Ramos (cell line): ENCODE measurements around the gene ABHD12.
"Not testable (repeated sequence)": the region's sequence is repeated elsewhere in the genome, so short reads cannot be mapped to it uniquely, and the experiment has no call there.

Source experiments
- in situ Hi-C: fragments of 300-500 bp; cut with MboI; formaldehyde crosslinking; loops from one replicate; pipeline ENCODE4 v1.14.3; 2022; ENCODE audit warnings: low sequenced_read_pairs; ENCODE audit not compliant: unreplicated experiment

ABHD12 gene

GRCh38 chr20:25327521-25328235, 63.0 kb downstream of the ABHD12 start:
- in situ Hi-C loops, result no loop called here

DNA sequence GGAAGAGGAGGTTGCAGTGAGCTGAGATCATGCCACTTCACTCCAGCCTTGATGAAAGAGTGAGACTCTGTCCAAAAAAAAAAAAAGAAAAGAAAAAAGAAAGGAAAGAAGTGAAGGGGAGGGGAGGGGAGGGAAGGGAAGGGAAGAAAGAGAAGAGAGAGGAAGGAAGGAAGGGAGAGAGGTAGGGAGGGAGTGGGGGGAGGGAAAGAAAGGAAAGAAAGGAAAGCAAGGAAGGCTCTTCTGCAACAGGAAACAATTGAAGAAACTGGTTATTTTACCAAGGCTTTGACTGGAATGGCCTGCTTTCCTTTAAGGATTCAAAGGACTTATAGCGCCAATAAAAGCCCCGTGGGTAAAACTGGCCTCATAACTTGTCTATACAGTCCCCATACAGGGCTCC, 64.6 kb downstream of the ABHD12 start:
- in situ Hi-C loops, result no loop called here

- in situ Hi-C loops, result no loop called here
These were observed 65.6 kb downstream of the ABHD12 start for GRCh38 chr20:25325073-25325472.

GRCh38 chr20:25324412-25324811, 66.2 kb downstream of the ABHD12 start:
- in situ Hi-C loops, result no loop called here

DNA sequence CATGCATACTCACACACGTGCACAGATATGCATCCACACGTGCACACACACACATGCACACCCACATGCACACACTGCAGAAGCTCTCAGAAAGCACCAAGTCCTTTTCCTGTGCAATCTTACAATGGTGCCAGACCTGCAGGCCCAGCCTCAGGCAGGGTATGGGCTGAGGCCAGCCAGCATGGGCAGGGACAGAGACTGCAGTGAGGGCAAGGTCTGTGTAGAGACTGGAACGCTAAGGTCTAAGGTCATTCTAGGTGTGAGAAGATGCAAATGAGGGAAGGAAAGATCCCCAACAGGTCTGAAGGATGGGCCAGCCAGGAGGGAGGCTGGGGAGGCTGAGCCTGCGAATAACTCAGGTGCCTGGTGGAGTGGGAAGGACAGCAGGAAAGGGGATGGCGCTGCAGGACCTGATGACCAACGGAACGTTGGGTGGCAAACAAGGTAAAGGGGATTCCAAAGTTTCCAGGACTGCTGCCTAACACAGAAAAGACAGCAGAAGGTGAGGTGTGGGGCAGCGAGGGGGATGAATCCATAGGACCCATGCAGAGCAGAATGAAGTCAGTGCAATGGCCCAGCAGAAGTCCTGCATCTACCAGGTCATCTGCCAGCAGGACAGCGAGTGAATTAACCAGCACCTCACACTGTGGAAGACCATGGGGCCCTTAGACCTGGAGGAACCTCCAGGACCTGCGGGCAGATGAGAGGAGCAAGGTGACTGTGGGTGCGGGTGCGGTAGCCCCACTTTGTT, 67.0 kb downstream of the ABHD12 start:
- in situ Hi-C loops, result no loop called here

- in situ Hi-C loops, result no loop called here
These were observed 68.6 kb downstream of the ABHD12 start for GRCh38 chr20:25321991-25322390.

DNA sequence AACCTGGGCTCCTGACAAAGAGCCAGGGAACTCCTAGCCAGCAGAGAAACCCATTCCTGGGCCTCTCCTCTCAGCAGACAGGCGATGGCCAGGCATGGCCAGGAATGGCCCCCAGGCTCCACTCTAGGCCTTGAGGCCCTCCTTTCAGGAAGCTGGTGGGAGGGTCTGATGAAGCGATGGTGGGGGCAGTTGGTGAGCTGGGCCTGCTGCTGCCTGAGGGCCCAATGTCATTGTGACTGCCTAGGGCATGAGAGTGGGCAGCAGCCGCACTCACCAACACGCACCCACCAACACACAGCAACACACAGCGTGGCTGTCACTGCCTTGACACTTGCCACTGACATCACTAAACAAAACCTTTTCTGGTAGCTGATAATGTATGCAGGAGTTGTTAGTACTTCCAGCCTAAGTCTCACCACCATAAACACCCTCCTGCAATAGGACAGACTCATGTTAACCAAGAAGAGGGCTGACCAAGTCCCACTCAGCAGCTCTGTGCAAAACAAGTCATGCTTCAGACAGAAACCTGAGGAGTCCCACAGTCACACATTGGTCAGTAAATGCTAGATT, 69.3 kb downstream of the ABHD12 start:
- in situ Hi-C loops, result no loop called here

GRCh38 chr20:25320035-25320800, 70.4 kb downstream of the ABHD12 start:
- in situ Hi-C loops, result no loop called here

DNA sequence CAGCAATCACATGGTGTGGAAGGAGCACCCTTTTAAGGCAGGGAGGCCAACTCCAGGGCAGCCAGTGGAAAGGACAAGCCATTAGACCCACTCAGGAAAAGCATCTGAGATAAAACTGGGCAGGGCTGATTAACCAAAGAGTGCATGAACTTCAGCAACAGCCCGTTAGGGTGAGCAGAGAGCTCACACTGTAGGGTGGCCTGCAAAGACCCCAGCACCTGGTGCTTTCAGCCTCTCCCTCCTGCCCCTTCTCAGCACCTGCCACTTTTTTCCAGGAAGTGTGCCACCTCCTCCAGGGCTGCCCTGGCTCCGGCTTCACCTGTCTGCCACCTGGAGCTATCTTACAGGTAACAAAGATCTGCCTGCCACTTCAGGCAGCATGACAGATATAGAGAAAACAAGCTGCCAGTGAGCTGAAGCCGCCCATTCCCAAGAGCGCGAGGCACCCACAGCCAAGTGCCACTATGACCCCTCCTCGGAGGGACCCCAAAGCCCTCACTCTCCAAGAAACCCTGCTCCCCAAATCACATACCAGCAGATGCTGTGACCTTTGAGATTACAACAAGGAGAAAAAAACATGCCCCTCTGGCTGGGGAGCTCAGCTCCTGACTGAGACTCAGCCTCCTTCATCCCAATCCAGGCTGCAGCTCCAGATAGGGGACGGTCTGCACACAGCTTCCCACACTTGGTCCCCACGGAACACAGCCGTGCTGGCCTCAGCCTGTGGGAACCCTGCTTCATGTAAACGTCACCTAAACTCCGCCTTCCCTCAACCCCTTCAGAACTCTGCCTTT, 71.2 kb downstream of the ABHD12 start:
- in situ Hi-C loops, result no loop called here

DNA sequence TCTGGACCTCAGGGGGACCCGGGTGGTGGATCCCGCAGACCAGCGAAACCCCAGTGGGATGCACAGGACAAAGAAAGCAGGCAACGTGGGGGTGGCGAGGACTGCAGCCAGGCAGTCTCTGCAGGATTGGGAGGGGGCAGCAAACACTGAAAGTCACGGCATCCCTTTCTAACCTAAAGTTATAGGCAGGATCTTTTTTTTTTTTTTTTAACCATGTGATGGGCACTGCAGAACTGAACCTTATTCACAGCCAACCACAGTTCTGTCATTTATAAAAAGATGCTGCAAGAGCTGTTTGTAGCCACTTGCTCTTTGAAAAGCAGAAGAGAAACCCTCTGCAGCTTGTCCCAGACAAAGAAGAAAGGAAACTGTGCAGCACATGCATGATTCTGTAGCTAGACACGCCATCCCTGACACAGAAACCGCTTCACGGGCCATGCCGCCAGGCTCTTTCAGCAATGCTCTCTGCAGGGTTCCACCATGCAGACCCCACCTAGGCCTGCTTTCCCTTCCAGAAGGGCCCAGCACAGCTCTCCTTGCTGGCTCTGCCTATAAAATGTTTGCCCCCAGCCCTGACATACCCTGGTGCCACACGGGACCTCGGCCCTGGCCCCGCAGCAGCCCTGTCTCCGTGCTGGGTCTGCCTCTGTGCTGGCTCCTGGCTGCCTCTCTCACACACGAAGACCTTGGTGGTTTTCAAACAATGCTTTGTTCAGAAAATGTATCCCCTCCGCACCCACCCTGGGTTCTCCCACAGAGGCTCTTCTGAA, 72.0 kb downstream of the ABHD12 start:
- in situ Hi-C loops, result no loop called here

DNA sequence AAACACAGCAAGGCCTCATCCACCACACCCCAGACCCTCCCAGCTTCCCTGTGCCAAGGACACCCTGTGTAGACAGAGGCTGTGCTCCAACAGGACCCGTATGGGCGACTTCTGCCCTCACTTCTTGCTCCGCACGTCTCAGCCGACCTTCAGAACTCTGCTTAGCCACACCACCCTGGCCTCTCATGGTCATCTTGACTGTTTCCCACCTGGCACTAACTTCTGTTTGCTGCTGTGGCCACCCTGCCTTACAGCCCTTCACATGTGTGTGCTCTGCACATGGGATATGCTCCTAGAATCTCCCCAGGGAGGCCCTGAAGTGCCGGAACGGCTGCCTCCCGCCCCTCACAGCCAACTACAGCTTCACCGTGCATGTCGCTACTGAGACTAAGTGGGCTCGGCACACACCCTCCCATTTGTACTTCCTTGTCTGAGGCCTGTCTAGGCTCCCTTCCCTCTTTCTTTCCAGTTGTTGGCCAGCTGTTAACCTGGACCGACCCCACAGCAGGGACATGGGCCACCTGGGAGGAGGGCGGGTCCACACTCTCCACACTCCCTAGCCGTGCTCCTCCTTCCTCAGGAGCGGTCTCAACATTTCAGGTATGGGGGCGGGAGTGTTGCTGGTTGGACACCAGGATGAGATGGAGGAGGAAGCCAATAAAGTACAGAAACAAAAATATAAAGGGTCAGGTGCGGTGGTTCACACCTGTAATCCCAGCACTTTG, 73.1 kb downstream of the ABHD12 start:
- in situ Hi-C loops, result no loop called here

GRCh38 chr20:25316506-25317190, 74.0 kb downstream of the ABHD12 start:
- in situ Hi-C loops, result no loop called here

DNA sequence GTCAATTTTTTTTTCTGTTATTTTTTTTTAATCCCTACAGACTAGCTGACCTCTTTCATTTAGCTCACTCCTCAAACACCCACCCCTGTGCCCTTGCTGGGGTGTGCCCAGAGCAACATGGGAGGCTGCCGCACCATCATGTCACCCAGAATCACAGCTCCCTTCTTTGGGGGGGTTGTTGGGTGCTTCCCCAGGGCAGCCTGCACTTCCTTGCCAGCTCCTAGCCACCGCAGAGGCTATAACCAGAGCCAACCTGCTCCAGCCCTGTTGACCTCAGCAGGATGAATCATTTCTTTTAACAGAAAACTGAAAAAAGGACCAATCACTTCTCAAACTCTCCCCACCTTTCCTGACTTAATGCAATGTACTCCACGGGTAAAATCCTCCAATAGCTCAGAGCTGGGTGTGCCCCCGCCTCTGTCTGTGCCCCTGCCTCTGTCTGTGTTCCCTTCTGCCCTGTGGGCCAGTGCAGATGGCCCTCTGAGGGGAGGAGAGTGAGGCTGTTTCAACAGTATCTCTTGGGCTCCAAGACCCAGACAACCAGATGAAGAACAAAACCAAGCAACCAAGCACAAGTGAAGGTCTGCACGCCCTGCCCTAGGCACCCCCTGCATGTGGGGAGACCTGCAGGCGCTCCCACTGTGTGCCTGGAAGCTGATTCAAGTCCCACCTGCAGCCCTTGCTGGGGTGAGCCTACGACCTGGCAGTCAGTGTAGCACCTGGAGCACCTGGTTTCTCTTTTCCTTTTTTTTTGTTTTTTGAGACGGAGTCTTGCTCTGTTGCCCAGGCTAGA, 75.0 kb downstream of the ABHD12 start:
- in situ Hi-C loops, result no loop called here

GRCh38 chr20:25314497-25315417, 75.9 kb downstream of the ABHD12 start:
- in situ Hi-C loops, result no loop called here

DNA sequence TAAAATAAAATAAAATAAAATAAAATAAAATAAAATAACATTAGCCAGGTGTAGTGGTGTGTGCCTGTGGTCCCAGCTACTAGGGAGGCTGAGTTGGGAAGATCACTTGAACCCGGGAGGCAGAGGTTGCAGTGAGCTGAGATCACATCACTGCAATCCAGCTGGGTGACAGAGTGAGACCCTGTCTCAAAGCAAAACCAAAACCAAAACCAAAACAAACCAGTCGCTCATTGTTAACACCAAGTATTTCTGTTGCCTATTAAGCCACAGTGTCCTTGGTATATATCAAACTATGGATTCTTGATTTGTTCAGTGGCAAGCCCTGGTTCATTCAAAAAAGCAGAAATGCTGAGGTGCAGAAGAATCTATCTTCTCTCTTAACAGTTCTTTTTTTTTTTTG, 77.0 kb downstream of the ABHD12 start:
- in situ Hi-C loops, result no loop called here

DNA sequence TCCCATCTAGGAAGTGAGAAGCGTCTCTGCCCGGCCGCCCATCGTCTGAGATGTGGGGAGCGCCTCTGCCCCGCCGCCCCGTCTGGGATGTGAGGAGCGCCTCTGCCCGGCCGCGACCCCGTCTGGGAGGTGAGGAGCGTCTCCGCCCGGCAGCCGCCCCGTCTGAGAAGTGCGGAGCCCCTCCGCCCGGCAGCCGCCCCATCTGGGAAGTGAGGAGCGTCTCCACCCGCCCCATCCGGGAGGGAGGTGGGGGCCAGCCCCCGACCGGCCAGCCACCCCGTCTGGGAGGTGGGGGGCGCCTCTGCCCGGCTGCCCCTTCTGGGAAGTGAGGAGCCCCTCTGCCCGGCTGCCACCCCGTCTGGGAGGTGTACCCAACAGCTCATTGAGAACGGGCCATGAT, 77.9 kb downstream of the ABHD12 start:
- in situ Hi-C loops, result not testable (repeated sequence)
